HG03521 (cell line): ENCODE results near the gene CALM3.

Source experiments
- ATAC-seq: cut with Tn5 transposase; IDR thresholded peaks from one replicate; pipeline ENCODE4 v1.9.1; 2021; ENCODE audit warnings: mild to moderate bottlenecking, moderate library complexity; ENCODE audit not compliant: unreplicated experiment

The CALM3 gene

DNA sequence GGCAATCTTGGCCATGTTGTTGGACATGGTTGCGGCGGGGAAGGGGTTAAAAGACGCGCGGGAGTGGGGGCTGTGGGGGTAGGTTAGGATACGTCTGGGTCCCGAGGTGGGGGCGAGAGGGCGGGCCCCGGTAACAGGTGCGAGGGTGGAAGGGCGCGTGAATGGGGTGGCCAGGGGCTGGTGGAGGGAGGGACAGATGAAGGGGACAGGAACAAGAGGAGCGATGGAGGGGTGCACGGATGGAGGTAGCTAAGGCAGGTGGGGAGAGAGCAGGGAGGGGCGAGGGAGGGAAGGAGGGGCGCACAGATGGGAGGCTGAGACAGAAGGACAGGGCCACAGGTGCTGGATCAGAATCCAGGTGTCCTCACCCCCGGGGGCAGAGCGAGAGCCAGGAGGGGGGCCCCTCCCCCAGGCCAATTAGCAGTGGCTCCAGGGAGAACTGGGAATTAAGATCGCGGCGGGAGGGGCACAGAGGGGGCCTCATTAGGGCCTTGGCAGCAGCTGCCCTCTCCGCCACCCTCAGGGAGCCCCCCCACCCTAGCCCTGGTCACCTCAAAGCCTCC lies 33.6 kb downstream of the CALM3 start:
- no peak for ATAC-seq

DNA sequence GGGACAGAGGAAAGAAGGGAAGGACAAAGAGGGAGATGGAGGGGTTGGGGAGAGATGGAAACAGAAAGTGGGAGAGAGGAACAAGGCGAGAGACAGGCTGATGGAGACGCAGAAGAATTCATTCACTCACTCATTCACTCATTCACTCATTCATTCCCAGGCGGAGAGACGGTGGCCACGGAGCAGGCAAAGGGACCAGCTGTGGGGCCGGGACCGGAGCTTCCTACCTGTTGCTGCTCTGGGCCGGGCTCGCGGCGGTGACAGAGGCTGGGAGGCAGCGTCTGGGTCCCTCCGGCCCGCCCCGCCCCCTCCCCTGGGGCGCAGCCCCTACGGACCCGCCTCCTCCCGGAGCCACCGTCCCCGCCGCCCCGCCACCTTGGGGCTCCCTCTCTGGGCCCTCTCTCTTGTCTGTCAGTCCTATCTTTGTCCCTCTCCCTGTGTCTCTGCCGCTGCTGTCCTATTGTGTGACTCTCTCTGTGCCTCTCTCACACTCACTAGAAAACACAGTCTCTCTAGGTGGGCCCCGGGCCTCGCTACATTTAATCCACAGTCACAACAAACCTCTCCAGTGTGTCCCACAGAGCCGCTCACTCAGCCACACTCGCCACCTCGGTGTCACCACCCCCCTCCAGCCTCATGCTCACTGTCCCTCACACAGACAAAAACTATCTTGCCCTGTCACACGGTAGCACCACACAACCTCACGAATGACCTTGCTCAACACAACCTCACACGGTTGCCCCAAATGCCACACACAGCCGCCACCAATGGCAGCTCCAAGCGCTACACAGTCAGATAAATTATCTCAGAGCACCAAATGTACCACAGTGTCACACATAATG lies 35.0 kb downstream of the CALM3 start, which contains the start of gene GNG8:
Gene GNG8, minus strand, starts transcription at position 283 of the 842 bp plus-strand sequence. CDS start 1,520 bp downstream, outside the sequence.
- no peak for ATAC-seq

DNA sequence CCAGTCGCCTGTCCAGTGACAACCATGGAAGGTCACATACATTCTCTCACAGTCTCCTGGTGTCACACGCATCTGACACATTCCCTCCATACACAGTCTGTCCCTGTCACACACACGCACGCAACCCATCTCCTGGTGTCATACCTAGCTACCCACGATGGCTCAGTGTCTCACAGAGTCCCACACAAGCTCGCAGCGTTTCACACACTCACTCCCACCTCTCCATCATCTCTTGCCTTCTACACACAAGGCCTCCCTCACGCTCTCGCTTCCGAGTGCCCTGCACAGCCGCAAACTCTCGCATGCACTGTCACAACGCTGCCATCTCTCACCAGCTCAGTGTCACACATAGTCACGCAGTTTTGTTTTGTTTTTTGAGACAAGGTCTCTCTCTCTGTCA lies 36.1 kb downstream of the CALM3 start:
- ATAC-seq, result no peak

DNA sequence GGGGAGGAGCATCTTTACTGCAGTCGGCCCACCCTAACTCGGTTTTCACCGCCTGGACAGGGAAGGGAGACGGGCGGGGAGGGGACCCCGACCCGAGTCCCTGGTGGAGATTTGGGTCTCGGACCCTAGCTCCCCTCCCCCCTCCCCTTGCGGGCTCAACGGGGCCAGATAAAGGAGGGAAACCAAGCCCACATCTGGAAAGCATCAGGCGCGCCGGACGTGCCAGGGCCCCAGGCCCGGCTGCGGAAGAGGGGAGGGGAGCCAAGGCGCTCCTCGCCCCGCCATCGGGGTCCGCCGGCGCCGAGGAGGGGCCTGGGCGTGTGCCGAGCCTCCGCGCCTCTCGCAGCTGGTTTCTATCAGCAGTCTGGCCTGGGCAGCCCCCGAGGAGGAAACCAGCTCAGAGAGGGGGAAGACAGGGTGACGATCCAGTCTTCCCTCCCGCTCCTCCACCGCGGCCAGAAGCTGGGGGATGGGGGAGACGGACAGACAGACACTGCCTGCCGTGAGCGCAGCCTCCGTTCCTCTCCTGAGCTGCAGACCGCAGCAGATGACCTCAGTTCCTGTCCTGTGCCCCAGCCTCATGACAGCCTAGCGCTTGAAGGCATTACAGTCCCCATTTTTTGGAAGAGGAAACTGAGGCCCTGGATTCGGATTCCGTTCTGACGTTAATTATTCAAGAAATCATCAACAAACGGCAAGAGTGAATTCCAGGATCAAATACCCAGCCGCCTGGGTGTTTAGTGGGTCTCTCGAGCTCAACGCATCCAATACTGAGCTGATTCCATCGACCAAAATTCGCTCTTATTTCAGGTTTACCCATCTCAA lies 38.4 kb downstream of the CALM3 start:
- ATAC-seq, result no peak

DNA sequence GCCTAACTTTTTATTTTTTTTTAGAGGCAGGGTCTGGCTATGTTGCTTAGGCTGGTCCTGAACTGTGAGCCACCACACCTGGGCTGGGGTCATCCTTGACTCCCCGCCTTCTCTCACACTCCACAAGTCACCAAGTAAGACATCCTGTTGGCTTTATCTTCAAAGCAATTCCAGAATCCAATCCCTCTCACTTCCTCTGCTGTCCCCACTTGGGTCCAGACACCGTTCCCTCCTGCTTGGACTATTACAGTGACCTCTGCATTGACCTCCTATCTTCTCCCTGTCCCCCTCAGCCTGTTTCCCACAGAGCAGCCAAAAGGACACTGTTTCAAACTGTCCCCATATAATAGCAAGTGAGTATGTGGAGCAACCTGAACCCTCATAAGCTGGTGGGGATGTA lies 39.5 kb downstream of the CALM3 start:
- ATAC-seq, result no peak

DNA sequence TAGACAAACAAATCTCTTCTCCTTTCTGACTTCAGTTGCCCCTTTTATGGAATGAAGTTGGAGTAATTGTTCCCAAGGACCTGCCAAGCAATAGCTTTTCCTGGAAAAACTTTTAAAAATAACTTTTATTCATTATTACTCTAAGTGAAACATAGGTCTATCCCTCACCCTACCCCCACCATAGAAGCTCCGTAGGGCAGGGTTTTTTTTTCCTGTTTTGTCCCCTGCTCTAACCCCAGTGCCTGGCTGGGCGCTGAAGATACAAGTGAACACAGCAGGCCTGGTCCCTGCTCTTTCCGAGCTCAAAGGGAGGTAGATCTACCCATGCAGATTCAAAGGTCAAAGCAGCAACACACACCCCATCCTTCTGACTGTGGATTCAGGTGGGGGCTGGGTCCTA lies 43.6 kb downstream of the CALM3 start:
- ATAC-seq, result no peak

DNA sequence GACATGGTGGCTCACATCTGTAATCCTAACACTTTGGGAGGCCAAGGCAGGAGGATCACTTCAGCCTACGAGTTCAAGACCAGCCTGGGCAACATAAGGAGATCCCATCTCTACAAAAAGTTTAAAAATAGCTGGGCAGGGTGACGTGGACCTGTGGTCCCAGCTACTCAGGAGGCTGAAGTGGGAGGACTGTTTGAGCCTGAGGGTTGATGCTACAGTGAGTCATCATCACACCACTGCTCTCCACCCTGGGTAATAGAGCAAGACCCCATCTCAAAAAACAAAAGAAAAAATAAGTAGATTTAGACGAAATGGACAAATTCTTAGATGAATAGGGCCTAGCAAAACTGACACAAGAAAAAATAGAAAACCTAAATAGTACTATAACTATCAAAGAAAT lies 45.3 kb downstream of the CALM3 start:
- no peak for ATAC-seq

DNA sequence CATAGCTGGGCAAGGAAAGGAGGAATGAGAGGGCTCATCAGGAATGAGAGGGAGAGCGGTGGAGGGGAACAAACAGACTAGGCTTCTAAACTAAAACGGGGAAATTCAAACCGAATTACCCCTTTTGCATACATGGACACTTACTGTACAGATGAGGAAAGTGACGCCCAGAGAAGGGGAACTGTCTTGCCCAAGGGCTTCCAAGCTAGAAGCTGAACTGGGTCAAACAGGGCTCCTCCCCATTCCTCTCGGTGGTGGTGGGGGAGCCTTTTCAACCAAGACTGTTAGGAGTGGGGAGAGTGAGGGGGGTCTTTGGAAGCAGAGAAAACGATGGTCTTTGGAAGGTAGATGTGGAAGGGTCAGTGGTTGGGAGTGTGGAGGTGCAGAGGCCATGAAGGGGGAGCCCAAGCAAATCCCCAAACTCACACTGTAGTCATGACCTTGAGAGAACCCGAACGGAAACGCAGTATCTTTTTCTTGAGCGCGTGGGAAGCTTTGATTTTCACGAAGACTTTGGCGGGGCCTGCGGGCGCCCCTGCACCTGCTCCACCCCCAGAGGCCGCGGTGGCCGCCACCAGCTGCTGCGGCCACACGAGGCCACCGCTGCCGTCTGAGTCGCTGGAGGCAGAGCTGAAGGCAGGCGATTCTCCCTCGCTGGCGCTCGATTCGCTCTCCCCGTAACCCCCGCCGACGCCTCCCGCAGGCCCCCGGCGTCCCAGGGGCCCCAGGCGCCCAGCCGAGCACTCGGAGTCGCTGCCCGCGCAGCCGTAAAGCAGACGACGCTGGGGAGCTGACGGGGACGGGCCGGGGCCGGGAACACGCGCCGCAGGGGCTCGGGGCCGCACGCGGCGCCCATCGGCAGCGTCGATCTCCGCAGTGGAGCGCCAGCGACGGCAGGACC lies 47.2 kb downstream of the CALM3 start:
- no peak for ATAC-seq

DNA sequence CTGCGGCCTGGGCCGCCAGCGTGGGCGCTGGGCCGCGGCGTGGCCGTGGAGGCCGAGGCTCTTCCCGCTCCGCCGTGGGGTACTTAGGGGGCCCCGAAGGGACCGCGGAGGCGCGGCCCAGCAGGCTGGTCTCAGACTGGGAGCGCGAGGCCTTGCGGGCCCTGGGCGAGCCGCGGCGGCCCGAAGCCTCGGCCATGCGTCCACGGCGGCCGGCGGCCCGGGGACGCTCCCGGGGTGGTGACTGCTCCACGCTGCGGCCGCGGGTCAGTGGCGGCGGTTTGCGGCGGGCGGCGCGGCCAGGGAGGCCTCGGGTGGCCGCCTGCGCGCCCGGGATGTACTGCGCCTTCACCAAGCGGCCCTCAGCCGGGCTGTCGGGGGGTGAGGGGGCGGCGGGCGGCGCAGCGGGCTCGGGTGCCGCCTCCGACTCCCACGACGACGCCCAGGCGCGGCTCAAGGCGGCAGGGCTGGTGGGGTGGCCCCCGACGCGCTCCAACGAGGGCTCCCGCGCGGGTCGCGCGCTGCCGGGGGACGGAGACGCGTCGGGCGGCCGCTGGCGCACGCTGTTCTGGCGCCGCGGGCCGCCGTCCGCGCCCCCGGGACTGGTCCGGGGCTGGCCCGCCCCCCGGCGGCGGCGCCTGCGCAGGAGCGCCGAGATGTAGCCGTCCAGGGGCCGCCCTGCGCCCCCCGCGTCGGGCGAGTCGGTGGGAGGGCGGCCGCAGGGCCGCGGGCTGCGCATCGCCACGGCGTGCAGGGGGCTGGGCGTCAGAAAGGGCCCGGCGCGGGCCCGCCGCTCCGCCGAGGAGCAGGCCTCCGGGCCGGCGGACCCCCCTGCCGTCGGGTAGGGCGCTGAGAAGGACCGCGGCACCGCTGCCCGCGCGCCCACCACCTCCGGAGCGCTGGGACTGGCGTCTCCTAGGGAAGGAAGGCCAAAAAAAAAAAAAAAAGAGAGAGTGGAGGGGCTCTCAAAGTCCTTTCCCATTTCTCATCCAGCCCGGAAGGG lies 48.1 kb downstream of the CALM3 start:
- ATAC-seq, result no peak

DNA sequence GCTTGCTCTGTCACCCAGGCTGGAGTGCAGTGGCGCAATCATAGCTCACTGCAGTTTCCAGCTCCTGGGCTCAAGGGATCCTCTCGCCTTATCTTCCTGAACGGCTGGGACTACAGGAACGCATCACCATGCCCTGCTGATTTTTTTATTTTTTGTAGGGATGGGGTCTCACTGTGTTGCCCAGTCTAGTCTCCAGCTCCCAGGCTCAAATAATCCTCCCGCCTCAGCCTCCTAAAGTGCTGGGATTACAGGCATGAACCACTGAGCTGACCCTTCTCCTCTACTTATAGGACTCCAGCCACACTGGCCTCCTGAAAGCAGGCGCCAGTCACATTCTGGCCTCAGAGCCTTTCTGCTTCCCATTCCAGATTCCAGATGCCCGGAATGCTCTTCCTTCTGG lies 49.3 kb downstream of the CALM3 start:
- no peak for ATAC-seq

DNA sequence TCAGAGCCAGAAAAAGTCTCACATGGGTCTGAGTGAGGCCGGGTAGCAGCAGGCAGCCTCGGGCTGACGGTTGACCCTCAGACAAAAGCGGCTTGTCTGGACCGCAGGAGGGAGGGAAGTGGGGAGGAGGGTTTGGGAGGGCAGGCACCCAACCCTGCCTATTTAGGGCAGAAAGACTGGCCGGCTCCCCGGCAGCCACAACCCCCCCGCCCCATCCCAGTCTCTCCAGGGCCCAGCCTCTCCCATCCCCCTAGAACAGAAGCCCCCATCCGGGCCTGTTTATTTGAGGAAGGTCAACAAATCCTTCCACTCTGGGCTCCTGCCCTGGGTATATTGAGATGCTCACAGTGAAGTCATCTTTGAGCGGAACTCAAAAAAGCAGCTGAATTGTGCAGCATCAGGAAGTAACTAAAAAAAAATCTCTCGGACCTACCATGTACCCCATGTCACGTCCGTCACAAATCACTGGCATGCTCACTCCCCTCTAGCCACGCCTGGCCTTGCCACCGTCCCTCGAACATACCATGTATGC lies 53.6 kb downstream of the CALM3 start:
- no peak for ATAC-seq

DNA sequence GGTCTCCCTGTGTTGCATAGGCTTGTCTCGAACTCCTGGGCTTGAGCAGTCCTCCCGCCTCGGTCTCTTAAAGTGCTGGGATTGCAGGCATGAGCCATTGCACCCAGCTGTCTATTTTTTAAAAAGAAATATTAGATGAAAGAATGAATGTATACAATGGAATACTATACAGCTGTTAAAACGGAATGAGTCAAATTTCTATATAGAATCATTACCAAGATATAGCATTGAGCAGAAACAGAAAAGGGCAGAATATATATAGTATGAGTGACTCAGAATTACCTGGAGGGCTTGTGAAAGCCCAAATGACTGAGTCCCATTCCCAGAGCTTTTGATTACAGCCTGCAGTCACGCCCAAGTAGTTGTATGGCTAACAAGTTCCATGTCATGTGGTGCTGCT lies 55.4 kb downstream of the CALM3 start:
- ATAC-seq, result no peak

DNA sequence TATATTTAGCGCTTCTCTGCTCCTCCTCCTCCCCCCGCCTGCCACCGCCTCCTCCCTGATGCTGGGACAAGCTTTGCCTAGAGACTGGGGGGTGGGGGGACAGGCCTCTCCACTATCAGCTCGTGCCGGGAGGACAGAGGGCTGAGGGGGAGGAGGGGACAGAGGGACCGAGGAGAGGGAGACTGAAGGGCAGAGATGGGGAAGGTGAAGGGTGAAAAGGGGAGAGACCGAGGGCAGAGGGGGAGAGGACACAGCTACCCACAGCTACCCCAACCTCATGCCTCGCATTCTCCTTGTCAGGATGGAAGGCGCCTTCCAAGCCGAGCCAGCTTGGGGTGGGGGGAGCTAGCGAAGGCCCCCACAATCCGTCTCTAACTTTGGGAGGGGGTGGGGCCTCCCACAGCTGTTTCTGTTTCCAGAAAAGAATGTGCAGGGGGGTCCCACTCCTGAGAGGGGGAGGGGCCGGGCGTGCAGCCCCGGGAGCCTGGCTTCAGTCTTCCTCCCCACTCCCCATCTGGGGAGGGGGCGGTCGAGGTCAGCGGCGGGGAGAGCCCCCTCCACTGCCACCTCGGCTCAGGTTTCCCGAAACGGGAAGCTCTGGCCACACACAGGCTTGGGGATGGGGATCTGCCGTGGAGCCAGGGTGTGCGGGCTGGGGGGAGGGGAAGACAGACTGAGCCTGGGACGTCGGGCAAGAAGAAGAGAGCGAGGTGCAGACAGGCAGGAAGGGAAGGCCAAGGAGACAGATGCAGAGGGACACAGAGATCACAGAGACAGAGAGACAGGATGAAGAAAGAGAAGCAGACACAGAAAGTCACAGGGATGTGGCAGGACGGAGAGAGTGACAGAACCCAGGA lies 58.2 kb downstream of the CALM3 start:
- ATAC-seq, result no peak

DNA sequence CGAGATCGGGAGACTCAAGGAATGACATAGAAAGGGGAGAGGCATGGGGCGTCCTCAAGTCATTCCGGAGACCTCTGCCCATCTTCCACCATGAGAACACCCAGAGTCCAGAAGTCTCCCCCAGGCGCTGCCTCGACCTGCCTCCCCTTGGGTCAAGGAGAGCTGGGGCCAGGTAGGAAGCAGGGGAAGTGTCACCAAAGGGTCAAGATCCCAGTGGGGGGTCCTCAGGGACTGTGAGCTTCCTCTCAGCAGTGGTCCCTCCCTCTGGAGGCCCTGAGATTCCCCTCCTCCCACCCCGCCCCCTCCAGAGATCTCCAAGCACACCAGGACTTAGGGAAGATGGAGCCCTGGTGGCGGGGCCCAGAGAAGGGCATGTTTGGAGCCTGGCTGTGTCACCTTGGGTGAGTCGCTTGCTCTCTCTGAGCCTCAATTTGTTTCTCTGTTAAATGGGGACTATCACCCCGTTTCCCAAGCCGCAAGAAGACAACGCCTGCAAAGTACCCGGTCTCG lies 58.9 kb downstream of the CALM3 start:
- no peak for ATAC-seq
